GM19438 (cell line): ENCODE measurements around the gene GUCA1A.

Experiments used
- ATAC-seq: cut with Tn5 transposase; IDR thresholded peaks from one replicate; pipeline ENCODE4 v1.9.1; 2021; ENCODE audit warnings: low read depth; ENCODE audit not compliant: unreplicated experiment

Gene GUCA1A

DNA sequence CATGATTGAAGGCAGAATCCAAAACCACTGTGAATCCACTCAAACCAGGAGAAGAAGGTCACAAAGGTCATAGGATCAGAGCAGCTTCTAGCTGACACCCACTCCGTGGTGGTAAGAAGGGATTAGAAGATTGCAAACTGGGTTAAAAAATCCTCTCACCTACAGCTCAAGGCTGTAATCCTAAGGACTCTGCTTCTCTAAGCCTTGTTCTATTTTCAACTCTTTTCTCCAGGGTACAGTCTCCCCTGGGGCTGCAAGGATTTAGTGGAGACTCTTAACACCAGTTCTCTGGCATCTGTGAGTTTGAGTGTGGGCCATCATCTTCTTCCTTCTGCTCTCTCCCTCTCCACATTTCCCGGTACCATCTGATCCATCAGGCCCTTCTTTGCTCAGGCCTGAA, at the start of gene GUCA1A:
Gene GUCA1A, plus strand, starts transcription at position 264 of the 400 bp plus-strand sequence. CDS start 250 bp downstream, outside the sequence.
- no peak for ATAC-seq

DNA sequence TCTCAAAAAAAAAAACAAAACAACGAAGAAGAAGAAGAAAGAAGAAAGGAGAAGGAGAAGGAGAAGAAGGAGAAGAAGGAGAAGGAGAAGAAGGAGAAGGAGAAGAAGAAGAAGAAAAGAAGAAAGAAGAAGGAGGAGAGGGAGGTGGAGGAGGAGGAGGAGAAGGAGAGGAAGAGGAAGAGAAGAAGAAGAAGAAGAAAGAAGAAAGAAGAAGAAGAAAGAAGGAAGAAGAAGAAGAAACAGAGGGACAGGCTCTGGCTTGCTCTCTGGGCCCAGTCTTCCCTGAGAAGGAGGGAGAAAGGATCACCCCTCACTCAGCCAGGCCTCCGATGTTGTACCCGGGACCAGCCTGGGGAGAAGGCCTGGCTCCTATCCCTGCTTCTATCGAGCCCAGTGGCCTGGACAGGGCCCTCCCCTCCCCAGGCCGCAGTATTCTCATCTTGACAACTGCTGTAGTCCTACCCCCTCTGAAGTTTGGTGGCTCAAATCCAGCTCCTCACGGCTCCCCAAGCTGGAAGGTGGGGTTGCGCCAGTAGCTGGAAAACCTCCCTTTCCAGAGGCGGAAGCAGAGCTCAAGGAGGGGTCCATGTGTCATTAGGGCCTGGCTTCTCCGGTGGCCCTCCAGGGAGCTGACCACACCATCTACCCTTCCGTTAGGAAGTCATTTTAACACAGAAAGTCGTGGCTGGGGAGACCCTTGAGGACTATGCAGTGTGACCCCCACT, 49.6 kb upstream of the GUCA1A start:
- no peak for ATAC-seq

DNA sequence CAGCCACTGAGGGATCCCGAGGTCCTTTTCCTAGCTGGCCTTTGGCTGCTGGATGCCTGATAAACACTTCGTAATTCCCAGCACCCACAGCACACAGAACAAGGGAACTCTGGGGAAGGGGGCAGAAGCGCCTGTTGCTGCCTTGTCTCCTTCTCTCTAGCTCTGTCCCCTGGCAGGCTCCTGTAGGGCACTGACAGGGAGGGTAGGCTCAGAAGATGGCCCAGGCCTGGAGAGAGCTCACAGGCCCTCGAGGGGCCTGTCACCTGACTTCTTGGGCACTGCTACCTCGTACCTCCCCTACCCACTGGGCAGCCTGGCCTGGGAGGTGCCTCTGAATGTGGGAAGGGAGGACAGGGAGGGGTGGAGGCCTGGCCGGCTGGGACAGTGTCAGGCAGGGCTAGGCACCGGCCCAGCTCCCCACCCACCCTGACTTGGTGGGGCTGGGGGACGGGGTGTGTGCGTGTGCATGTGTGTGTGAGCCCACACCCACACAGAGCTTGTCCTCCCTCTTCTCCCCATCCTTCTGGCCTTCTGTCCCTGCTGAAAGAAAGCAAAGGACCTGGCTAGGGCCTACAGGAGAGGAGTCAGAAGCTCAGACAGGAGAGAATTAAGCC, 48.8 kb upstream of the GUCA1A start:
- ATAC-seq, result no peak

DNA sequence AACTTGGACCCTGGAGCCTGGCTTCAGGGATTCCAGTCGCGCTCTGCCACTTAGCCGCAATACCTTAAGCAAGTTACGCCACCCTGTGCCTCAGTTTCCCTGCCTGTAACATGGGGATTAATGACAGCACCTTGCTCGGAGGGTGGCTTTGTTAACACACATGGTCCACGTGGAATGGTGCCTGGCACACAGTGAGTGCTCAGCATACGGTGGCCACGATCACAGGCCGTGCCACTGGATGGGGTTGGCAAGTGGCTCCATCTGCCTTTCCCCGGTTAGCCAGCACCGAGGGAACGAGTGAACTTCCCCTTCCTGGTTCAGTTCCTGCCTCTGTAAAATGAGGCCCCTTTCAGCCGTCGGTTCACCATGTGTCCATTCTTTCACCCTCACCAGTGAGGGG, 47.9 kb upstream of the GUCA1A start:
- ATAC-seq, result no peak

DNA sequence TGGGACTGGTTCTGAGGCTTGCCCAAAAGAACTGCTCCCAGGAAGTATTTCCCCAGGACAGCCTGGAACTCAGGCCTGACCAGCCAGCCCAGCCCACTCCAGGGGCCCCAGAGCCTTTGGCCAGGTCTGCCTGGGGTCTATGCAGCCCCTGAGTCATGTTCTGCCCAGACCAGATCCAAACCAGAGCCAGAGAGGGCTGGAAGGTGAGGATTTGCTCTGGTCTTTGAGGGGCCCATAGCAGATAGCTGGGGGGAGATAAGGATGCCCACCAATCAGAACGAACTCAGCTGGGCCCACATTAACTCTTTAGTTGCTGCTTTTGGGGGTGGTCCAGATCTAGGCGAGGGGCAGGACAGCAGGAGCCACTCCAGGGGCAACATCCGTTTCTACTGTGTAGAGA, 47.5 kb upstream of the GUCA1A start:
- ATAC-seq, result no peak

DNA sequence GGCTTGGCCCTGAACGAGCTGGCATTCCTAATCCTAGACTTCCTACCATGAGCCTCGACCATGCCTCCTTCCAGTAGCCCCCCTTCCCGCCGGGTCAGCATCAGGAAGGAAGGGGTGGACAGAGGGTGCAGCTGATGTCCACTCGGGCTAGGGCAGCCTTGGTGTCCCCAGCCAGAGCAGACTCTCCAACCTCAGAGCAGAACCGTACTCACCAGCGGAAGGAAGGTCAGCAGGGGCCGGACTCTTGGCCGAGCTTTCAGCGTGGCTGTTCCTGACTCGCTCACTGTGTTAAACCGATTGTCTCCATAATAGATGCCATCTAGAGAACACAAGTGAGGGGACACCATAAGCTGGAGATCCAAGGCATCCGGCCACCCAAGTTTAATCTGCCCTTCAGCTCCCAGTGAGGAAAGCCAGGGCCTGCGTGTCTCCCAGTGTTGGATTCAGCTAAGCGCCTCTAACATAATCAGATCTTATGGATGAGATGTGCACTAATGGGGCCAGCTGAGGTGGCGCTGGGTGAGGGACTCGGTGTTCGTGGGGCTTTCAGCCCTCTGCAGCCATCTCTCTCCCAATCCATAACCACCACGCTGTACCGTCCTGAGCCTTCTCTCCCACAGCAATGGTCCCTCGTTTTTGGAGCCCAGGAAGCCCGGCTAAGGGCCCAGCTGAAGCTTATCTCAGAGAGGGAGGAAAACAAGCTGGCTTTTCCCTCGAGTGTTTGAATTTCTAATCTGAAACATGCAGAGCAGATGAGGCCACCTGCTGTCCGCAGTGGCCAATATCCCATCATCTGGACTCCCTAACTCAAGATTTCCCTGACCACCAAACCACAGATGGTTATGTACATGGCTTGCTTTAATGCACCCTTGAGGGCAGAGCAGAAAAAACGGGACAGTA, 44.5 kb upstream of the GUCA1A start:
- ATAC-seq, result no peak

DNA sequence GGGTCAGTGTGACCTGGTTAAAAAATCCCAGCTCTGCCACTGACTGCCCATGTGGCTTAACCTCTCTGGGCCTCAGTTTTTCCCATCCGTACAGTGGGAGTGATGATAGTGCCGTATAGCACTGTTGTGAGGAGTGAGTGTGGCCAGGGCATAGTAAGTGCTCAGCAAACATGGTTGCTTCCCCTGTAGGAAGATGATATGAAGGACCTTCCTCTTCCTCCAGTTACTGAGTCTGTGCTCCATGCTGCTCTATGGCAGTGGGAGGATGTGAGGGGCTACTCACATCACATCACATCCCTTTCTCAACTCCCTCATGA, 43.8 kb upstream of the GUCA1A start:
- no peak for ATAC-seq

DNA sequence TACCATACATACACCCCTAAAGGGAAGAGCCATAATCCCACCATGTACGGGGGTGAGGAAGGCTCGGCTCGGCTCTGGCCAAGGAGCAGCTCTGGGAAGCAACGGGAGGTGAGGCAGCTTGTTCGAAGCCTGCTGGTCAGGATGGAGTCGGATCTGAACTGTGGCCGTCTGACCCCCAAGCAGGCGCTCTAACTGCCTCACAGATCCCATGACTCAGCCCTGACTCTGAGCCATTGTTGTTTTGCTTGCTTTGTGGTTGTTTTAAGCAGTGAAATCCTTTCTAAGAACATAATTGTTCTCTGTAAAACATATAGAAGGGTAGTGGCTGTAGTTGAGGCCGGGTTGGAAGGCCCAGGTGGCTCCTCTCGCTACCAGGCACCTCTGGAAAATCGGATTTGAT, 41.6 kb upstream of the GUCA1A start:
- ATAC-seq, result no peak

DNA sequence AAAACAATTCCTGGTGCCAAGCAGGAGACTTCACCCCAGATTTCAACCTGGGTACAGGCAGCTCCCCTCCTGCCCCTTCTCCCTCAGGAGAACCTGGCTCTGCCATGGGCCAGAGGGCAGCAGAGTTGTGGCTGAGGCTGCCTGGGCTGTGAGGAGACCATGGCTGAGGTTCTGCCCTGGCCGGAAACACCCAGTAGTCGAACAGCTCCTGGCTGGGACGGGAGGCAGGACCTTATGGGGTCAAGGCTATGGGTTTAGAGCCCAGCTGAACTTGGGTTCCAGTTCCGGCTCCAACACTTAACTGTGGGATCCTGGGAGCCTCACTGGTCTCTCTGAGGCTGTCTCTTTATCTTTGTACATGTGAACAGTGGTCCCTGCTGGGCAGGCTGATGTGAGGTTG, 39.2 kb upstream of the GUCA1A start:
- no peak for ATAC-seq

DNA sequence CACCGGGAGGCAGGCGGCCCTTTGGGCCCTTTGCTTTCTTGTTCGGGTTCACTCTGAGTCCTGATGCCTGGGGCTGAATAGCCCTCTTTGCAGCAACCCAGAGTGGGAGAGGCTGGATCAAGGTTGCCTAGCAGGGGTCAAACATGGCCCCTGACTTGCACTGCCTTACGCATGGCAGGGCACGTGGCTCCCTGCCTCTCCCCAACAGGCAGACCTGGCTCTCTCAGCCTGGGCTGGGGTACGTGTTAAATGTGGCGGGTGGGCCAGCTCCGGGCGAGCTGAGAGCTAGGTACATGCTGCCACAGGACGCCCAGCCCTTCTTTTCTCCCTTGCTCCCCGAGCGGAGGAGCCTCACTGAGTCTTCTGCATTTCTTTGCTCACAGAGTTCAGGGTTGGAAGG, 38.0 kb upstream of the GUCA1A start:
- no peak for ATAC-seq

DNA sequence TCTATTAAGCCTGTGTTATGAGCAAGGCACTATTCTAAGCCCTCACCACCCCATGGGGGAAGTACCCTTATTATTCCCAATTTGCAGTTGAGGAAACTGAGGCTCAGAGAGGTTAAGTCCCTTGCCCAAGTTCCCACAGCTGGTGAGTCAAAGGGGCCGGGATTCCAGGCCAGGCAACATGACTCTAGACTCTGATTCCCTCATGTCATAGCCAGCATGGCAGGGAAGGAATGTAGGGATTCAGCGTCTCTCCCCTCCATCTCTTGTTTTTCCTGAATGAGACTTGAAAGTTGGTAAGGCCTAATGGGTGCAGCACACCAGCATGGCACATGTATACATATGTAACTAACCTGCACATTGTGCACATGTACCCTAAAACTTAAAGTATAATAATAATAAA, 37.4 kb upstream of the GUCA1A start:
- no peak for ATAC-seq

DNA sequence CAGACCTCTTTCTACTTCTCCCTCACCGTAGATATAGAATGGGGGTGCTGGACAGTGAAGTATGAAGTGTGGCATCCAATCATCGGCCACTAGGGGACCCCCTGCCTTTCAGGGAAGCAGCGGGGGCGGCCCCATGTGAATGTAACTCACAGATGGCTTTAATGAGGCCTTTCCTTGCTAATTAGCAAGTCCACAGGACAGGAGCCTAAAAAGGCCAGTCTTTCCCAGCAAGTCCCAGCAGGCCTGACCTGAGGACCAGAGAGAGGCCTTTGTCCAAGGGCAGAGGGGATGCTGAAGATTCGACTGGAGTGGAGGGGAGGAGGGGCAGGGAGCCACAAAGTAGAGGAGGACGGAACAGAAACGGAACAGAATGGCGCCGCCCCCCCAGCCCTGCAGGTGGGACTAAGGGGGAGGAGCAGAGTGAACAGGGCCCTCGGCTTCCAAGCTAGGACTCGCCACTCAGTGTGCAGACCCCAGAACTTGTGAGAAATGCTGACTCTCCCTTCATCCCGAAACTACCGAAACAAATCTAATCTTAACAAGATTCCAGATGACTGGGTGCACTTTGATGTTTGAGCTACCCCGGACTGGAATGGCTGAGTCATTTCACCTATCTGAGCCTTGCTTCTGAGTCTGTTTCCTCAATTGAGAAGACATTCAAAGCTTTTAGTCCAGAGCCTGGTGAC, 36.5 kb upstream of the GUCA1A start:
- ATAC-seq, result no peak

DNA sequence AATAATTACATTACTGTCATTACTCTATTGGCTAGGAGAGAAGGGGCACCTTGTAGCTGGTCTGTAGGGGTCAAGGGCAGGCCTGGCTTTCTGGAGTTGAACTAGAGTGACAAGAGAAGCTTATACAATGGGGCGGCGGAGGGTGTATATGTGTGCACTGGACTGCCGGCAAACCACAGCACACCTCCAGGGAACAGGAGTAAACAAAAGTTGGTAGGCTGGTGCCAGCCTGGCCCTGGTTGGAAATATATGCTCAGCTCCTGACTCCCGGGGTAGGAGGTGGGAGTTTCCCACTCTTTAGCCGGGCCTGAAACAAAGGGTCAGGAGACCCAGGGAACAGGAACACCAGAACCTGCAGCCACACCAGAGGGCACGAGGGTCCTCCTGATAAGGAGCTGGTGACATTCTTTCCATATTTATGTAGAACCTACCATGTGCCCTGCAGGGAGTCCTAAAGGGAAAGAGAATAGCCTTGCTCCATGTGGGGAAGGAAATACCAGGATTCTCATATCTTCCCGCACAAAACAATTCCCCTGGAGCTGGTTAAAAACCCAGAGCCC, 35.9 kb upstream of the GUCA1A start:
- ATAC-seq, result no peak

DNA sequence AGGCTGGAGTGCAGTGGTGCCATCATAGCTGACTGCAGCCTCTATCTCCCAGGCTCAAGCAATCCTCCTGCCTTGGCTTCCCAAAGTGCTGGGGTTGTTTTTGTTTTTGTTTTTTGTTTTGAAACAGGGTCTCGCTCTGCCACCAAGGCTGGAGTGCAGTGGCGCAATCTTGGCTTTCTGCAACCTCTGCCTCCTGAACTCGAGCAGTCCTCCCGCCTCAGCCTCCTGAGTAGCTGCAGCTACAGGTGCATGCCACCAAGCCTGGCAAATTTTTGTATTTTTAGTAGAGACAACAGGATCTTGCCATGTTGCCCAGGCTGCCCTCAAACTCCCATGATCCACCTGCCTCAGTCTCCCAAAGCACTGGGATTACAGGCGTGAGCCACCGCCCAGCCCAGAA, 35.0 kb upstream of the GUCA1A start:
- no peak for ATAC-seq

DNA sequence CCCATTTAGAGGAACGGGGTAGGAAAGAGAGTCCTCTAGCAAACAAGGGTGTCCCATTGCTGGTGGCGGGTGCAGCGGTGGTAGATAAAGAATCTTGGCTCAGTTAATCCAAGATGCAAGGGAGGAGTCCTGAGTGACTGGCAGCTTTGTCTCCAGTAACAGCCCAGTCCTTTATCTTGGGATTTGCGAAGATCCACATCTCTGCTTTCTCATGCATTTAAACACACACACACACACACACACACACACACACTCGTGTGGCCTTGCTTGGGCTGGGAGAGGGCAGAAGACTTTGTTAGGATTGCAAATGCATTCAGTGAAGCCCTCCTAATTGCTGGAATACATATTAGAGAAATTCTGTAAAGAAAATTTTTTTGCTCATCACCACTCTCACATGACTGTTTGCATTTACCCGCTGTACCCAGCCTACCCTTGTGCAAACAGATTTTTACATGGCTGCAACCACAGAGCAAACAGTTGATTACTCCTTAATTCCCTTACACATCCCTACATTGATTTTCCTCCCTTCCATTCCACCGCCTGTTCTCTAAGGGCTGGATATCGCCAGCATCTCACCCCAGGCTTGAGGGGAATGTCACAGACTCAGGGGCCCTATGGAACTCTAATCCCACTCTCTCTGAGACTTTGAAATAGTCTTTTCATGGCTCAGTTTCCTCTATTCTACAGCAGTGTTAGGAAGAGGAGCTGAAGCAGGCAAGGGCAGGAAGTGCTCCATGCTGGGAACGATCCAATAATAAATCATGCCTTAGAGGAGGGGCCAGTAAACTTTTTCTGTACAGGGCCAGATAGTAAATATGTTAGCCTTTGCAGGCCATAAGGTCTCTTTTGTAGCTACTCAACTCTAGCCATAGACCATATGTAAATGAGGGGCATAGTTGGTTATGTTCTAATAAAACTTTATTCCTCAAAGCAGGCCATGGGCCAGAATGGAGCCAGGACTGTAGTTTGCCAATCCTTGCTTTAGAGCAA, 34.2 kb upstream of the GUCA1A start:
- no peak for ATAC-seq

DNA sequence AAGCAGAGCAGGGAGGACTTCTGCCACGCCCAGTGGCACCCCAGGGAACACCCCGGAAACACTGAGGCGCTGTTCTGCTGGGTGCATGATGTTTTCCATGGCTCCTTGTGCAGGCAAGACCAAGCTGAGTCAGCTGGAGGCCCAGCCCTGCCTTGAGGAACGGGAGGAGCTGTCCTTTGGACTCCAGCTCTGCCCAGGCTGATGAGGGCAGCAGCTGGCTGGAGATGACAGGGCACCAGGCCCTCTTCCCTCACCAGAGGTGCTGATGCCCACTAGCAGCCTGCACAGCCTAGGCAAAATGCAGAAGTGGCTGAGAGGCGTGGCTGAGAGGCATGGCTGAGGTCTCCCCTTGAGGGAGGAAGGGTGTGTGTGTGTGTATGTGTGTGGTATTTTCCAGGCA, 33.1 kb upstream of the GUCA1A start:
- ATAC-seq, result no peak

DNA sequence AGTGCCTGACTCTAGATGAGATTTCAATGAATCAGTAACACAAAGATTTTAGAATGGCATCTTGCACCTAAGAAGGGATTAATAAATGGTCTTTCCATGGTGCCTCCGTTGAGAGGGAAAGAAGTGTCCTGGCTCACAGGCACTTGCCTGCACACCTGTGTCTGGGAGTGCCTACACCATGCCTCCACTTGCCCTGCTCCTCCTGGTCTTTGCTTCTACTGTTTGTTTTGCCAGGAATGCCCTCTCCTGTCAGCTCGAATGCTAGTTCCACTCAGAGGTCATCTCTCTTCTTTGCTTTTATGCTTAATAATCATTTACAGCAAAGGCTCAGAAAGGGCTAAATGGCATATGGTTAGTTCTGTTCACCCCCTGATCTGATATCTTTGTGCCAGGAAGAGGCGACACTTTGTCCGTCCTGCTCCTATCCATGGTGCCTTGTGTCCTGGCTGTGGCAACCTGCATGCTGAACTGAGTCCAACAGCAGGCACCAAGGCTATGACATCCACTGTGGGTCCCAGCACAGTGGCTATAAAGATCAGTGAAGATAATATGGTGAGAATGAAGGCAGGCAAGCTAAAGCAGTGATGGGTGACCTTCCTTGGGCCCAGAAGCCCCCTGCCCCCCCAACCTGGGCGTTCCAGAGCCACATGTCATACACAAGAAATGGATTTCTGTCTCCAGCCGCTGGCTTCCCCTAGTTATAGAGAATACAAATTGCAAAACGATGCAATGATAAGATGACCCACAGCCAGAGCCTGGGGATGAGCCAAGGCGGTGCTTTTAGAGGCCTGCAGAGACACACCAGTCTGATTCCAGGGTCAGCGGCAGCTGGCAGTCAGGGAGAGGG, 32.2 kb upstream of the GUCA1A start:
- no peak for ATAC-seq

DNA sequence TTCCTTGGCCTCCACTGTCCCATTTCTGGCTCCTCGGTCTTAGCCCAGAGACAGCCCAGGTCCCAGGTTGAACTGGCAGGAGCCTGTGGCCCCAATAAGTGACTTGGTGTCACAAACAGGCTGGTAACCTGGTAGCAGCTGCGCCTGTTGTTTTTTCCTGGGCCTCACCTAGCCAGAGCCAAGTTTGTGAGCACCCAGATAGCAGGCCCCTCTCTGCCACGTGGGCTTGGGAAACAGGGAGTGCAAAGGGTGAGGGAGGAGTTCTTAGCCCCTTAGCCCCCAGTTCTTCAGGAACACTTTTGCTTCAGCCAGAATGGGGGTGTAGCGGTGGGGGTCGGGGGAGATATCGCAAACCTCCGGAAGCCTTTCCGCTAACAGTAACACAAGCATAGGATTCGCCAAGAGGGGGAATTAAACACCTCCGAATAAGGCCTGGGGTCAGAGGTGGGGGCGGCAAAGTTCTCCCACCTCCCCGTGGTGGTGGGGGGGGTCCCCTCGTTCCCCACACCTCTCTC, 31.5 kb upstream of the GUCA1A start:
- ATAC-seq, result no peak
